K562 (cell line): ENCODE measurements around the gene PIK3CG. TPM values are rescaled to one million over a fixed set of nuclear protein-coding genes. Genes with fewer than 3 reads are reported as not detected.
A peak's percentile ranks its signal among the peaks of the same experiment; 100 is the strongest.

Experiments used
- BRCA1 ChIP-seq, 2 experiments: fragments of 450-650 bp in 1 of 2; sonication (generic) in 1 of 2; formaldehyde crosslinking in 1 of 2; IDR thresholded peaks; 2 replicates each; pipeline versions ENCODE4 v1.5.0 to v1.6.1; 2017 to 2020; ENCODE audit warnings: mild to moderate bottlenecking in 1 of 2, missing genetic modification reagents in 1 of 2
- C11orf30 ChIP-seq: fragments of 450-650 bp; IDR thresholded peaks from 2 replicates; pipeline ENCODE4 v1.6.1; 2016; ENCODE audit warnings: low read depth, mild to moderate bottlenecking
- CBX8 ChIP-seq: fragments of 200-600 bp; sonication (generic); IDR thresholded peaks from 2 replicates; pipeline ENCODE4 v1.6.1; 2012; ENCODE audit warnings: borderline replicate concordance, mixed run types, low read depth, mild to moderate bottlenecking, moderate library complexity, mixed read lengths, low read length, control low read depth, inconsistent platforms; ENCODE audit not compliant: poor library complexity, severe bottlenecking; ENCODE audit errors: extremely low read depth
- MXD1 ChIP-seq: fragments of 250-450 bp; sonication (Bioruptor Pico); IDR thresholded peaks from 2 replicates; pipeline ENCODE4 v1.8.0; 2021; ENCODE audit warnings: borderline replicate concordance, mild to moderate bottlenecking, moderate library complexity; ENCODE audit not compliant: poor library complexity, severe bottlenecking
- REST ChIP-seq, 2 experiments: fragments of 450-650 bp; formaldehyde crosslinking in 1 of 2; IDR thresholded peaks; 2 replicates each; pipeline versions ENCODE4 v1.4.0 to v1.6.1; 2014 to 2020; ENCODE audit warnings: mild to moderate bottlenecking in 2 of 2, borderline replicate concordance in 1 of 2, low read depth in 1 of 2
- RUNX1 ChIP-seq: sonication (generic); IDR thresholded peaks from 2 replicates; pipeline ENCODE4 v1.6.1; 2016; ENCODE audit warnings: antibody characterized with exemption, low read depth
- SMARCA4 ChIP-seq: fragments of 450-650 bp; IDR thresholded peaks from 2 replicates; pipeline ENCODE4 v1.6.1; 2016
- SMARCA5 ChIP-seq: fragments of 450-650 bp; IDR thresholded peaks from 2 replicates; pipeline ENCODE4 v1.6.1; 2016
- TAF7 ChIP-seq: fragments of 450-650 bp; IDR thresholded peaks from 2 replicates; pipeline ENCODE4 v1.6.1; 2016; ENCODE audit warnings: missing genetic modification characterization, missing compliant biosample characterization
- ZNF174 ChIP-seq: fragments of 250-450 bp; sonication (Bioruptor Pico); IDR thresholded peaks from 2 replicates; pipeline ENCODE4 v1.4.0; 2020; ENCODE audit warnings: mild to moderate bottlenecking
- ZZZ3 ChIP-seq: fragments of 450-650 bp; IDR thresholded peaks from 2 replicates; pipeline ENCODE4 v1.6.1; 2016; ENCODE audit warnings: antibody characterized with exemption, mild to moderate bottlenecking, moderate library complexity
- polyA plus RNA-seq, 8 experiments: library from polyadenylated mRNA; depleted of rRNA in 4 of 8; stranded (reverse) in 5 of 8; unstranded in 3 of 8; fragments of >200 nt; fragmentation: Nextera tagmentation in 2 of 8; fragmentation: Illumina TruSeq in 1 of 8; extraction: Ambion mirVana in 2 of 8; extraction: Trizol in 1 of 8; gene quantifications; 2 replicates each; pipeline versions ENCODE4 v1.2.1 to v1.2.3, GENCODE V29; 2011 to 2014; ENCODE audit warnings: inconsistent platforms in 1 of 8, missing spikeins in 1 of 8
- total RNA-seq, 7 experiments: library from RNA; depleted of rRNA in 6 of 7; stranded (reverse); fragments of >200 nt in 6 of 7; fragmentation: Illumina TruSeq in 2 of 7; extraction: Trizol in 2 of 7; gene quantifications; 2 replicates each; pipeline versions ENCODE4 v1.2.1 to v1.2.3, GENCODE V29; 2011 to 2021; ENCODE audit warnings: low replicate concordance in 1 of 7
- TF ChIP-seq, protein P1 (sequence below): conservative IDR thresholded peaks from 2 replicates; pipeline ENCODE4 v1.6.1; 2011; ENCODE audit warnings: low read depth, mild to moderate bottlenecking, low read length; ENCODE audit not compliant: control insufficient read depth
- TF ChIP-seq, protein P2 (sequence below): fragments of 250-450 bp; sonication (Bioruptor Pico); IDR thresholded peaks from 2 replicates; pipeline ENCODE4 v1.8.0; 2021; ENCODE audit warnings: mild to moderate bottlenecking, moderate library complexity
- TF ChIP-seq, protein P3 (sequence below): fragments of 250-450 bp; sonication (Bioruptor Pico); IDR thresholded peaks from 2 replicates; pipeline ENCODE4 v1.4.0; 2020

Gene PIK3CG
- total and polyA plus RNA-seq, 9 of the 15 experiments (the other 6 are each of a cell fraction or from before 2014, with no cell fraction given) = 5.3 to 42.5 (median 29.0) TPM

DNA sequence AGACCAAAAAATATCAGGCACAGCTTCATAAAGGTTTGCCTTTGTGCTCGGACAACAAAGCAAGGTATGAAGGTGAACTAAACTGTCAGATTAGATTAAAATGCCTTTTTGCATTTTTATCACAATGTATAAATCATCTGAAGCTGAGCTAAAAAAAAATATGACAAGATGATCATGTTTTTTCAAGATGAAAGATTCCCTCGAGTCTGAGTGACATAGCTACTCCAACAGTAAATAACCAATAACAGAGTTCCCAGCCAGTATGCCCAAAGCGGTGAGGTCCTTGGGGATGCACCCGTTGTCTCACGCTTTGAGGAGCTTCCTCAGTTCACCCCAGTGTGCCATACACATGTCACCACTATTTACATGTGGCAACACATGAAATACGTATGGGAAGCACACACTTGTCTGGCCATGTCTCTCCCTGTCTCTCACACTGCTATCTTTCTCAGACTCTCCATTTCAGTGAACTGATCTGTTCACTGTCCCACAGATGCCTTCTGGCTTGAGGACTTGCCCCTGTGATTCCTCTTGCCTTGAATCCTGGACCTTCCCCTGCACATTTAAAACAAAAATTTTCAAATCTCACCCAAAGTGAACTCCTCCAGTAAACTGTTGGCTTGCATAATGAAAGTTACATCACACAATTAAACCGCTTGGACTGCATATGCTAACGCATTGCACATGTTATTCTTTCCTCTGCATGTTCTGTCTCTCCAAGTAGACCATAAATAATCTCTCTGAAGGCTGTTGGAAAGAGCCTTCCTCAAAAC, 2.6 kb upstream of the PIK3CG start (continued):
- no peak for TF ChIP-seq REST (IDR thresholded peaks at IDR 0.05; ENCODE audit: borderline replicate concordance)
- TF ChIP-seq REST (CRISPR knock-in tag; IDR thresholded peaks at IDR 0.05; ENCODE audit: low read depth) = no peak
- TF ChIP-seq MXD1 (CRISPR knock-in tag) = no peak
- TF ChIP-seq CBX8 = no peak
- no peak for TF ChIP-seq ZZZ3
- TF ChIP-seq, protein P1, sequence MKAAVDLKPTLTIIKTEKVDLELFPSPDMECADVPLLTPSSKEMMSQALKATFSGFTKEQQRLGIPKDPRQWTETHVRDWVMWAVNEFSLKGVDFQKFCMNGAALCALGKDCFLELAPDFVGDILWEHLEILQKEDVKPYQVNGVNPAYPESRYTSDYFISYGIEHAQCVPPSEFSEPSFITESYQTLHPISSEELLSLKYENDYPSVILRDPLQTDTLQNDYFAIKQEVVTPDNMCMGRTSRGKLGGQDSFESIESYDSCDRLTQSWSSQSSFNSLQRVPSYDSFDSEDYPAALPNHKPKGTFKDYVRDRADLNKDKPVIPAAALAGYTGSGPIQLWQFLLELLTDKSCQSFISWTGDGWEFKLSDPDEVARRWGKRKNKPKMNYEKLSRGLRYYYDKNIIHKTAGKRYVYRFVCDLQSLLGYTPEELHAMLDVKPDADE = no peak
- no peak for TF ChIP-seq BRCA1 (IDR thresholded peaks at IDR 0.05)
- no peak for TF ChIP-seq BRCA1 (CRISPR knock-in tag; IDR thresholded peaks at IDR 0.05)
- no peak for TF ChIP-seq TAF7 (tag)
- TF ChIP-seq SMARCA4 = no peak
- TF ChIP-seq, protein P2, sequence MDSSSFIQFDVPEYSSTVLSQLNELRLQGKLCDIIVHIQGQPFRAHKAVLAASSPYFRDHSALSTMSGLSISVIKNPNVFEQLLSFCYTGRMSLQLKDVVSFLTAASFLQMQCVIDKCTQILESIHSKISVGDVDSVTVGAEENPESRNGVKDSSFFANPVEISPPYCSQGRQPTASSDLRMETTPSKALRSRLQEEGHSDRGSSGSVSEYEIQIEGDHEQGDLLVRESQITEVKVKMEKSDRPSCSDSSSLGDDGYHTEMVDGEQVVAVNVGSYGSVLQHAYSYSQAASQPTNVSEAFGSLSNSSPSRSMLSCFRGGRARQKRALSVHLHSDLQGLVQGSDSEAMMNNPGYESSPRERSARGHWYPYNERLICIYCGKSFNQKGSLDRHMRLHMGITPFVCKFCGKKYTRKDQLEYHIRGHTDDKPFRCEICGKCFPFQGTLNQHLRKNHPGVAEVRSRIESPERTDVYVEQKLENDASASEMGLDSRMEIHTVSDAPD (CRISPR knock-in tag) = no peak
- TF ChIP-seq ZNF174 (CRISPR knock-in tag) = no peak
- TF ChIP-seq, protein P3, sequence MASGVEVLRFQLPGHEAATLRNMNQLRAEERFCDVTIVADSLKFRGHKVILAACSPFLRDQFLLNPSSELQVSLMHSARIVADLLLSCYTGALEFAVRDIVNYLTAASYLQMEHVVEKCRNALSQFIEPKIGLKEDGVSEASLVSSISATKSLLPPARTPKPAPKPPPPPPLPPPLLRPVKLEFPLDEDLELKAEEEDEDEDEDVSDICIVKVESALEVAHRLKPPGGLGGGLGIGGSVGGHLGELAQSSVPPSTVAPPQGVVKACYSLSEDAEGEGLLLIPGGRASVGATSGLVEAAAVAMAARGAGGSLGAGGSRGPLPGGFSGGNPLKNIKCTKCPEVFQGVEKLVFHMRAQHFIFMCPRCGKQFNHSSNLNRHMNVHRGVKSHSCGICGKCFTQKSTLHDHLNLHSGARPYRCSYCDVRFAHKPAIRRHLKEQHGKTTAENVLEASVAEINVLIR (CRISPR knock-in tag) = no peak
- no peak for TF ChIP-seq RUNX1
- peak; percentile 37; the same call in 1 of the 2 replicates for TF ChIP-seq SMARCA5
- TF ChIP-seq C11orf30 = peak; percentile 12; the same call in 1 of the 2 replicates
